Left ventricle myocardium superior (tissue), 1 donor: ENCODE results near the gene CABP4. TPM values are rescaled to one million over a fixed set of nuclear protein-coding genes. Genes with fewer than 3 reads are reported as not detected.
"Not testable (repeated sequence)": the region's sequence is repeated elsewhere in the genome, so short reads cannot be mapped to it uniquely, and the experiment has no call there.

Experiments
- ATAC-seq: fragments of 200-7000 bp; cut with Tn5 transposase; one replicate; pipeline ENCODE4 v1.9.1; 2020; ENCODE audit warnings: mild to moderate bottlenecking, moderate library complexity
- DNase-seq: peaks from one replicate; pipeline ENCODE4 v3.0.0-alpha.2; 2020
- intact Hi-C: fragments of 100-400 bp; cut with micrococcal nuclease; formaldehyde crosslinking; loops from one replicate; pipeline ENCODE4 v1.11.0; 2022
- total RNA-seq: library from RNA; stranded (reverse); fragmentation: NEBNext Ultra II Directional; extraction: Animal tissue kit (Norgen Biotek cat#: 25700); gene quantifications from one replicate; pipeline ENCODE4 v1.2.1, GENCODE V29; 2021
- donor health status: DM: no; HTN: yes; CAD: no; lungs with severe emphysema.

CABP4 gene
- total RNA-seq, 1 donor from 2014 or later = 0.64 TPM

DNA sequence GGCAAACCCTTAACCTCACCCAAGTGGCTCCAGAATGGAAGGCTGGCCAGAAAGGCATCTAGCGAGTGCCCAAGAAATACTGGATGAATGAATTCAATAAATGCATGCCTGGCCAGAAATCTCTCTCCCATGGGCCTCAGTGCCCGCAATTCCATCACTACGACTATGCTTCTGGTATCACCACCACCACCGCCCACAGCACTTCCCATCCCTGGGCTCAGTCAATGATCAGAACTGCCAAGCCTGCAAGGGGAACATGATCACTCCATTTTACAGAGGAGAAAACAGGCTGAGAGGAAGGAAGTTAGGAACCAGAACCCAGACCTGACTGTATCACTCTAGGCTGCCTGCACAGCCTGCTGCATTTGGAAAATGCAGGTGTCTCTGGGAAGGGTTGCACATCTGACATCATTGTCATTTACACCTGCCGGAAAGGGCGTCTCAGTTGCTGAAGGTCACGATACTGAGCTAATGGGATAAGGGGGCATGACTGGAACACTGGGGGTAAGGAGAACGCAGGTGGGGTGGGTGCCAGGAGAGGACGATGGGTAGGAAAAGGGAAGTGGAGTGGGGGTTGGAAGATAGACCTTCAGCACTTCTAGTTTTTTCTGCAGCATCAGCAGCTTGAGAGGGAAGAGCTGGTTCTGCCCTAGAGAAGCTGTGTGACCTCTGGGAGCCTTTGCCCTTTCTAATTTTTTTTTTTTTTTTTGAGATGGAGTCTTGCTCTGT, 5.9 kb upstream of the CABP4 start:
- ATAC-seq = peak; percentile 57
- intact Hi-C loops = no loop called here
- DNase-seq = no peak

- no peak for ATAC-seq
- no peak for DNase-seq
- intact Hi-C loops = no loop called here
These were observed 4.1 kb upstream of the CABP4 start for GRCh38 chr11:67450796-67451657.

DNA sequence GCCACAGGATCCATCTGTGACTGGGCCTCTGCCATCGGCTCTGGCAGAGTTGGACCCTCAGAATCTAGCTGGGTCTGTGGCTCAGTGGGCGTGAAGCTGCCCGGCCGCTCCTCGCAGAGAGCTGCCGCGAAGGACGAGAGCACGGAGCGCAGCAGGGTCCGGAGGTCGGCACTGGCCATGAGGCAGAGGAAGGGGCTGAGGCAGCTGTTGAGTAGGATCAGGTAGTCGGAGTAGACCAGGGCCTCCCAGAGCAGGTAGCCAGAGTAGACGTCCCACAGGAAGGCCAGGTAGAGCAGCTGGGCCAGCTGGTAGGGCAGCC, 3.5 kb upstream of the CABP4 start:
- intact Hi-C loops = no loop called here
- DNase-seq = no peak
- no peak for ATAC-seq

DNA sequence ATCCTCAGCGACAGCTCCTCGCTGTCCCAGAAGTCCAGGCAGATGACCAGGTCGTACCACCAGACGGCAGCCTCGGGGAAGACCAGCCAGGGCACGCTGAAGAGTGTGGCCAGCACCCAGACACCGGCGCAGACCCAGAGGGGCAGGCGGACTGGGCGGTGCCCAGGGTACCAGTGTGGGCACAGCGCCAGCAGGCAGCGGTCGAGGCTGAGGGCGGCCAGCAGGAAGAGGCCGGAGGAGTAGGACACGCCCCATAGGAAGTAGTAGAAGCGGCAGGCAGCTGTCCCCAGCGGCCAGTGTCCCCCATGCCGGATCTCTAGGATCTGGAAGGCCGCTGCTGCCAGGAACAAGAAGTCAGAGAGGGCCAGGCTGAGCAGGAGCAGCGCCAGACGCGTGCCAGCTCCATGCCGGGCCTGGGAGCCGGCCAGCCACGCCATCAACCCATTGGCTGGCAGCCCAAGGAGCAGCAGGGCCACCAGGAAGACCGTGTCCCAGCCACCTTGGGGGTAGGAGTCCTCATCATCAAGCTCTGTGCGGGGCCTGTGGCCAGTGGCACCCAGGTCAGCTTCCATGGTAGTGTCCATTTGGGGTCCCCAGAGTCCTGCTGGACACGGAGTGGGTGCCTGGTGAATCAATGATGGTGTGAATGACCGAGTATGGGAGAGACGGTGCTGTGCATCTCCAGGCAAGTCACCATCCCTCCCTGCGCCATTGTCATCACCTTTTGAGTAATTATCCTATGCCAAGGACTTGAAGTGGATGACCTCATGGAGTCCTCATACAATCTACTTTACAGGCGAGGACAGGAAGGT, 2.8 kb upstream of the CABP4 start, which contains the start of gene GPR152:
Gene GPR152, minus strand, starts transcription at position 589 of the 812 bp plus-strand sequence. Its CDS starts 5 bp downstream, at position 584.
- peak; percentile 71 for DNase-seq
- intact Hi-C loops = no loop called here
- peak; percentile 50 for ATAC-seq

DNA sequence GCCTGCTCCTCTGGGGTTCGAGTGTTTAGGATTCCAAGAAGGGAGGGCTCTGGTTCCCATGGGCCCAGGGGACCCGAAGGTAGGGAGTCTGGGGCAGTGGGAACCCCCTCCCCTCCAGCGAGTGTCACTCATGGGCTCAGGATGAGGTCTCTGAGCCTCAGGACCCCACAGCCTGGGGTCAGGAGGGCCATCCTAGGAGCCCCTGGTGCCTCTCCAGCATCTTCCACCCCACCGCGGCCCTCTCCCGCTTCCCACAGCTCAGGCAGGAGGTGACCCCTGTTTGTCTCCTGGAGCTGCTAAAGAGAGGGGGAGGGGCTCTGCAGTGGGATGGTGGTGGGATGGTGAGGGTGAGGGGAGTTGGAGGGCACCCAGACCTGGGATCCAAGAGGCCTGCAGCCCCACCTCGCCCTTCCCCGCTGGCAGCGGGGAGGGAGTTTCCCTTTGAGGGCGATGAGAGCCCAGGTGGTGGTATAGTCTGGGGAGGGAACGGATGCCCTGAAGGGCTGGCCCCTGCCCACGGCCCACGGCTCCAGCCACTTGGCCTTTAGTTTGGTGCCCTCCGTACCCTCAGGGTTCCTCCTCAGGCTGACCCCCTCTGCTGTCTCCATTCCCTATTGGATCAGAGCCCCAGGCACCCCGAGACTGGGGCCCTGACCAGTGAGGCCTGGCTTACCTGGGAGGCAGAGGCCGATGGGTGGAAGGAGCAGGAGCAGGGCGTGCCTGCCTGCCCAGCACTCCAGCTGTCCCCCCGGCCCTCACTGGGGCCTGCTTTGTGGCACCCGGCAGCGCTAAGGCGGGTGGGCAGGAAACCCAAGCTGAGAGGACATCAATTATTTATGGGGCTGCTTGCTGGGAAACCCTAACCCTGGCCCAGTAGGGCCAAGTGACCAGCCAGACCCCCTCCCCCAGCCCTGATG, 1.1 kb upstream of the CABP4 start:
- intact Hi-C loops = no loop called here
- DNase-seq (no peak), ATAC-seq (no peak)

DNA sequence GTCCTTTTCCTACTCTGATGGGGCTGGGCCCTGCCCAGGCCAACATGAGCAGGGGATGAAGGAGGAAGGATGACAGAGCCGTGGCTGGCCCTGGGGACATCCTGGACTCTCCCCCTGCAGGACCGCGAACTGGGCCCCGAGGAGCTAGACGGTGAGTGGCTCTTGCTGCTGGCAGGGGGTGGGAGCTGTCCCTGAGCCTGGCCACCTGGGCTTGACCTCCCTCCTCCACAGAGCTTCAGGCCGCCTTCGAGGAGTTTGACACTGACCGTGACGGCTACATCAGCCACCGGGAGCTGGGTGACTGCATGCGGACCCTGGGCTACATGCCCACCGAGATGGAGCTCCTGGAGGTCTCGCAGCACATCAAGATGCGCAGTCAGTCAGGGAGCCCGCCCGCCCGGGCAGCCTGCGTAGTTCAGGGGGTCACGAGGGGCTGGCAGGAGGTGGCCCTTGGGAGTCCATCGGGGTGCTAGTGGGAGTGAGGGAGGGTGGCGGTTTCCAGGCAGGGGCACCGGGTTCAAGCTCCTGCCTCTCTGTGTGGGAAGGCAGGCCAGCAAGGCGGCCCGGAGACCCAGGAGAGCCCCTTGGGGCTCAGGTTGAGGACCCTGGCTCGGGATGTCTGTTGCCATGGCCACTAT, 1.0 kb downstream of the CABP4 start:
- DNase-seq = no peak
- ATAC-seq = no peak
- intact Hi-C loops = no loop called here

DNA sequence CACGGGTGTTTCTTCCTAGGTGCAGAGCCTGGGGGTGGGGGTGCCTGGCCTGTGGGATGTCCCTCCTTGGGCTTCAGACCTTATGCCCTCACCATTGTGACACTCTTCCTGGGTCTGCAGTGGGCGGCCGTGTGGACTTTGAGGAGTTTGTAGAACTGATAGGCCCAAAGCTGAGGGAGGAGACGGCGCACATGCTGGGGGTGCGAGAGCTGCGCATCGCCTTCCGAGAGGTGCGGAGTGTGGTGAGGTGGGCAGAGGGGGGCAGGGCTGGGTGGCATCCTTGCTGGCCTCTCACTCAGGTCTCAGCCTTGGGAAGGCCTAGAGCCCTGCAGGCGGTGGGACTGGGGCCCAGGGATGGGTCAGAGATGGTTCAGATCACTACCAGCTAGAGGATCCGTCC, 2.3 kb downstream of the CABP4 start:
- no peak for ATAC-seq
- no peak for DNase-seq
- intact Hi-C loops = no loop called here

GRCh38 chr11:67458266-67458665, 3.1 kb downstream of the CABP4 start:
- intact Hi-C loops = no loop called here
- no peak for ATAC-seq
- no peak for DNase-seq

- ATAC-seq (no peak), DNase-seq (no peak)
- intact Hi-C loops = no loop called here
These were observed 8.0 kb downstream of the CABP4 start for GRCh38 chr11:67463186-67463585.

DNA sequence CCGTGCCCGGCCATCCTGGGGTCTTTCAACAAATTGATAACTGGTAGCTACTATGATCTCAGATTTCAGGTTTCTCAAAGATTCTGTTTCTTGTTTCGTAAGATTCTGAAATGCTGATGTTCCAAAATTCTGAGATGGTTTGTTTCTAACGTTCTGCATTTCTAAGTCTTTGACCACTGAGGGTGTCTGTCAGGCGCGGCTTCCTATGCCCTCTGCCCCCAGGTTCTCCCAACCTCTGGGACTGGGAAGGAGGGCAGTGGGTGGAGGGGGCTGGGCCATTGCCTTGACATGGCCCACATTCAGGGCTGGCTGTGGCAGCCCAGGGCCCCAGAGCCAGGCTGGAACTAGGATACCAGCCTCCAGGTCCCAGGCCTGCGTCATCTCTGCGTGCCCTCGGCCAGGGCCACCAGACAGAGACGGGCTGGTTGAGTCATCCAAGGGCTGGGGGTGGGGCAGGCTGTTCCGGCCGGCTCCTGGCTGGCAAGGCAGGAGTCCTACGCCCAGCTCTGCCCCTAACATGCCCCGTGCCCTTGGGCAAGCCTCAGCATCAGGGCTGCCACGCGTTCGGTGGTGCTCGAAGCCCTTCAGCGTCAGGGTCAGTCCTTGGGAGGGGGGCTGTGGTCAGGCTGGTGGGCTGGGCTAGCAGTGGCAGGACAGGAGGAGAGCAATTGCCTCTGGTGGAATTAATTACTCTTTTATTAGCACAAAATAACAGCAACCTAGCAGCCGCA, 8.7 kb downstream of the CABP4 start:
- DNase-seq (peak; percentile 62), ATAC-seq (peak; percentile 17)
- intact Hi-C loops = no loop called here

GRCh38 chr11:67464411-67465188, 9.4 kb downstream of the CABP4 start:
- intact Hi-C loops = no loop called here
- ATAC-seq (peak; percentile 72), DNase-seq (peak; percentile 91)

GRCh38 chr11:67465189-67465510, 10.0 kb downstream of the CABP4 start:
- DNase-seq = no peak
- intact Hi-C loops = no loop called here
- ATAC-seq = no peak

DNA sequence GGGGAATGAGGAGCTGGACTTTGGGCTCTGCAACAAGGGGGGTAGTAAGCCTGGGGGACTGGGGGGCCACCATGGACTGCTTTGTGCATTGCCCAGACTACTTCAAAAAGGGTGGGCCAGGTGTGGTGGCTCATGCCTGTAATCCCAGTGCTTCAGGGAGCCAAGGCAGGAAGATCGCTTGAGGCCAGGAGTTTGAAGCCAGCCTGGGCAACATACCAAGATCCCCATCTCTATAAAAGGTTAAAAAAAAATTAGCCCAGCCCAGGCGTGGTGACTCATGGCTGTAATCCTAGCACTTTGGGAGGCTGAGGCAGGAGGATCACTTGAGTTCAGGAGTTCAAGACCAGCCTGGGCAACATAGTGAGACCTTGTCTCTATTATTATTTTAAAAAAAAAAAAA, 10.4 kb downstream of the CABP4 start:
- ATAC-seq, DNase-seq, intact Hi-C loops: not testable (repeated sequence)

GRCh38 chr11:67466367-67466766, 11.2 kb downstream of the CABP4 start:
- DNase-seq = no peak
- ATAC-seq = no peak
- intact Hi-C loops = no loop called here

DNA sequence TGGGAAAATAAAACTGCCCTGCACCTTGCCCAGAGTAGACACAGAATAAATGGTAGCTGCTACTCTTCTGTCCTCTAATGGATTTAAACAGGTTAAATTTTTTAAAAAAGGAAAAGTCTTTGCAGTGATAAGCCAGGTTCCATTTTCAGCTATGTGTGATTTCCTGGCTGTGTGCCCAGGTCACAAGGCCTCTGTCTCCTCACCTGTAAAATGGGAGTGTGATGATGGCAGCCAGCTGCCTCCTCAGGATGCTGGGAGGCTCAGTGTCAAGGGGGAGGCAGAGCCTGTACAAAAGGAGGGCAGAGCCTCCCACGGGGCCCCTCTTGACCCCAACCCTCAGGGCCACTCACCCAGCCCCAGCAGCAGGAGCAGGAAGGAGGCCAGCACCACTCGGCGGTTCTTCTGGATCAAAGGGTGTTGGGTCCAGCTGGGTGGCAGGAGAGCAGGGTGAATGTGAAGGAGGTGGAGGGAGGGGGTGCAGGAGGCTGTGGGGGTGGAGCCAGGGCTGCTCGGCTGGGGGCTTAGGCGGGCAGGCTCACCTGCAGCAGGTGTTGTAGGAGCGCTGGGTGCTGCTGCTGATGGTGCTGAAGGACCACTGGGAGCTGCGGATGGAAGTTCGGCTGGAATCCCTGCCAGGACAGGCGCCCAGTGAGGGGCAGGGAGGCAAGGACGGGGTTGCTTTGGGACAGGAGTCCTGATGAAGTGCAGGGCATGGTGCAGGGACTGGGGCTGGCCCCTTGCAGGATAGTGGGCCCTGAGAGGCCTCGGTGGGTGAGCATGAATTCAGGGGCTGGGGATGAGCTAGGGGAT, 12.0 kb downstream of the CABP4 start:
- ATAC-seq (no peak), DNase-seq (no peak)
- intact Hi-C loops = no loop called here

- intact Hi-C loops = no loop called here
- no peak for DNase-seq
- ATAC-seq = no peak
These were observed 12.9 kb downstream of the CABP4 start for GRCh38 chr11:67468056-67468455.

- intact Hi-C loops = no loop called here
- no peak for ATAC-seq
- no peak for DNase-seq
These were observed 13.3 kb downstream of the CABP4 start for GRCh38 chr11:67468456-67468758.
